Rectal smooth muscle tissue (tissue), 1 donor: ENCODE results near the gene HSF5.

ENCODE experiments used
- H3K27ac ChIP-seq: one replicate; pipeline ENCODE4 v1.7.0; 2013; ENCODE audit warnings: low read depth, low read length, inconsistent platforms
- H3K27me3 ChIP-seq: one replicate; pipeline ENCODE4 v1.7.0; 2013; ENCODE audit warnings: low read length; ENCODE audit not compliant: control insufficient read depth, insufficient read depth
- H3K36me3 ChIP-seq: one replicate; pipeline ENCODE4 v1.7.0; 2013; ENCODE audit warnings: low read length; ENCODE audit not compliant: control insufficient read depth, insufficient read depth
- H3K4me1 ChIP-seq: one replicate; pipeline ENCODE4 v1.7.0; 2013; ENCODE audit warnings: low read length; ENCODE audit not compliant: control insufficient read depth, insufficient read depth
- H3K4me3 ChIP-seq: one replicate; pipeline ENCODE4 v1.7.0; 2013; ENCODE audit warnings: low read length
- H3K9ac ChIP-seq: one replicate; pipeline ENCODE4 v1.7.0; 2013; ENCODE audit warnings: low read length

The HSF5 gene

GRCh38 chr17:58447039-58447975, 40.9 kb downstream of the HSF5 start:
- no peak overlapping the region for H3K27ac ChIP-seq
- H3K27me3 ChIP-seq = no peaks in the 10 kb centered on the region
- H3K4me1 ChIP-seq = no peaks in the 10 kb centered on the region
- H3K4me3 ChIP-seq = no peak overlapping the region
- H3K9ac ChIP-seq = no peak overlapping the region
- no peaks in the 10 kb centered on the region for H3K36me3 ChIP-seq

- H3K27me3 ChIP-seq = no peaks in the 10 kb centered on the region
- H3K4me1 ChIP-seq = no peaks in the 10 kb centered on the region
- H3K4me3 ChIP-seq = no peak overlapping the region
- no peak overlapping the region for H3K9ac ChIP-seq
- H3K27ac ChIP-seq = no peak overlapping the region
- H3K36me3 ChIP-seq = no peaks in the 10 kb centered on the region
These were observed 42.1 kb downstream of the HSF5 start for GRCh38 chr17:58446086-58446485.

- no peak overlapping the region for H3K27ac ChIP-seq
- H3K4me1 ChIP-seq = no peaks in the 10 kb centered on the region
- H3K36me3 ChIP-seq = no peaks in the 10 kb centered on the region
- H3K9ac ChIP-seq = no peak overlapping the region
- no peaks in the 10 kb centered on the region for H3K27me3 ChIP-seq
- no peak overlapping the region for H3K4me3 ChIP-seq
These were observed 51.4 kb downstream of the HSF5 start for GRCh38 chr17:58436805-58437239.

GRCh38 chr17:58436245-58436644, 52.0 kb downstream of the HSF5 start:
- H3K27me3 ChIP-seq = no peaks in the 10 kb centered on the region
- H3K4me3 ChIP-seq = no peak overlapping the region
- no peak overlapping the region for H3K9ac ChIP-seq
- H3K4me1 ChIP-seq = no peaks in the 10 kb centered on the region
- H3K36me3 ChIP-seq = no peaks in the 10 kb centered on the region
- H3K27ac ChIP-seq = no peak overlapping the region

DNA sequence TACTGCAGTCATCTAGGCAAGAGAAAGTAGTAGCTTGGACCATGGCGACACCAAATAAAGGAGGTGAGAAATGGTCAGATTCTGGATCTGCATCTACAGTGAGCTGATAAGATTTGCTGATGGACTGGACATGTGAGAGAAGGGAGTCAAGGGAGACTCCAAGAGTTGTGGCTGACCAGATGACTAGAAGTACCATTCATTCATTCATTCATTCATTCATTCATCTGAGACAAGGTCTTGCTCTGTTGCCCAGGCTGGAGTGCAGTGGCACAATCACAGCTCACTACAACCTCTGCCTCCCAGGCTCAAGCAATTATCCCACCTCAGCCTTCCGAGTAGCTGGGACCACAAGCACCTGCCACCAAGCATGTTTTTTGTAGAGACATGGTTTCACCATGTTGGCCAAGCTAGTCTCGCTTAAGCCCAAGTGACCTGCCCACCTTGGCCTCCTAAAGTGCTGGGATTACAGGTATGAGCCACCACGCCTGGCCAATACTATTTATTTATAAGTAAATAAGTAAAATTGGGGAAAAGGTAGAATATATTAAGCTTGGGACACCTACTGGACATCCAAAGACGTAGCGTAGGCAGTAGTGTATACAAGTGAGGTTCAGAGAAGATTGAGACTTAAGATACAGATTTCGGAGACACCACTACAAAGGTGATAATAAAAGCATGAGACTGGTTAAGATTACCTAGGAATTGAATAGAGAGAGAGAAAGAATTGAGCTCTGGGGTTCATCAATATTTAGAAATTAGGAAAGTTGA, 55.2 kb downstream of the HSF5 start:
- Histone ChIP-seq H3K27me3 (no peaks in the 10 kb centered on the region), H3K36me3 (no peaks in the 10 kb centered on the region), H3K4me3 (no peak overlapping the region)

GRCh38 chr17:58427807-58428206, 60.4 kb downstream of the HSF5 start:
- H3K36me3 ChIP-seq = no peaks in the 10 kb centered on the region
- no peak overlapping the region for H3K27ac ChIP-seq
- no peak overlapping the region for H3K9ac ChIP-seq
- no peaks in the 10 kb centered on the region for H3K4me1 ChIP-seq
- no peak overlapping the region for H3K4me3 ChIP-seq
- H3K27me3 ChIP-seq = no peaks in the 10 kb centered on the region

More for the DNA sequence above, 55.2 kb downstream of the HSF5 start:
- no peak overlapping the region for H3K9ac ChIP-seq
- H3K27ac ChIP-seq = no peak overlapping the region
- H3K4me1 ChIP-seq = no peaks in the 10 kb centered on the region

GRCh38 chr17:58421711-58422110, 66.5 kb downstream of the HSF5 start:
- H3K4me1 ChIP-seq = peaks cover 3% of the 10 kb centered on the region
- no peak overlapping the region for H3K27ac ChIP-seq
- no peak overlapping the region for H3K9ac ChIP-seq
- no peaks in the 10 kb centered on the region for H3K27me3 ChIP-seq
- H3K4me3 ChIP-seq = no peak overlapping the region
- no peaks in the 10 kb centered on the region for H3K36me3 ChIP-seq

DNA sequence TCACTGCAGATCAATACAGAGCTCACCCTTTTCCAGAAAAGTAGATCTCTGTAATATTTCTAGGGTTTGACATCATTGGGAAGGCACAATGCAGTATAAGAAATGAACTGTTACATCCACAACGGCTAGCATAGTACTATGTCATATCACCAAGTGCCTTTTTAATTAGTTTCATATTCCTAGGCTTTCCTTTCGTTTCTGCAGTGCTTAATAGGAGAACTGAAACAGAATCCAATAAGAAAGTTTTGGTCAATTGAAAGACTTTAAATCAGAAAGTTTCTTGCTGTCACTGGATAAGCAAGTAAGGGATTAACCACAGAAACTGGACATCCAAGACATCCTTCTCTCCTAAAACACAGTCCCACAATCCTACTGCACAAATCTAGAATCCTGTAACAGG, 67.4 kb downstream of the HSF5 start:
- no peak overlapping the region for H3K27ac ChIP-seq
- no peak overlapping the region for H3K4me3 ChIP-seq
- H3K9ac ChIP-seq = no peak overlapping the region
- H3K4me1 ChIP-seq = peaks cover 3% of the 10 kb centered on the region
- H3K27me3 ChIP-seq = no peaks in the 10 kb centered on the region
- H3K36me3 ChIP-seq = no peaks in the 10 kb centered on the region

DNA sequence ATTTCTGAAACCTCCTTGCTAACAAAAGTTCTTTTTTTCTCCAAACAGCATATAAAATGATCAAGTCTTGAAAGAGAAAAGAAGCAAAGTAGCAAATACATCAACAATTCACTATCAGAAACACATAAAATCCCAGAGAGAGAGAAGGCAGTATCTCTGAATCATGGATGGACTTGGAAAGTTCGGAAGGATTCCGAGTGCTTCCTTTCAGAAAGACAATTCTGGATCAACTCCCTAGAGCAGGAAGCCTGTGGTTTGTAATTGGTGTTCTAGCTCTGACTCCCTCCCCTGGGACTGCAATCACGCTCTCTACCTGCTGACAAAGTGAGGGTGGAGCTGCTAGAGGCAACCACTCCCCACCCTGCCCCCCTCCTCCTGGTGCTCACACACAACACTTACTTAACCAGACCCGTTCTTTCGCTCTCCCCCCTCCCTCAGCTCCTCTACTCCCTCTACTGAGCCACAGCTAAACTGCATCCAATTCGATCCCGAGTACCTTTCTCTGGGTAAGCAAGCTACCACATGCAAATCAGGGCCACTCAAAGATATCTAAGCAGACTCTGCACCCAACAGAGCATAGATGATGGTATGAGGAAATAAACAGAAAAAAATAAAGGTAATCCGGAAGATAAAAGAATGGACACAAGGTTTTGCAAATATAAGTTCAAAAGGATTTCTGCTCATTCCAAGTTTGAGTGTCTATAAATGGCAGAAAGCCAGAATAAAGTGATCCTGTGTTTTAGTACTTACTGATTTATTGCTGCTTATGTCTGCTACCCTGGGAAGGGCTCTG, 70.7 kb downstream of the HSF5 start, which contains the start of gene RNF43:
RNF43 (minus strand) TSS at position 235 of the 793 bp plus-strand sequence. CDS start 1,957 bp downstream, outside the sequence.
- peak within 1 kb of the TSS; percentile 53 for H3K9ac ChIP-seq
- peak within 1 kb of the TSS; percentile 49 for H3K27ac ChIP-seq
- peaks cover 3% of the 10 kb centered on the region for H3K4me1 ChIP-seq
- H3K36me3 ChIP-seq = no peaks in the 10 kb centered on the region
- H3K4me3 ChIP-seq = peak within 1 kb of the TSS; percentile 65
- H3K27me3 ChIP-seq = no peaks in the 10 kb centered on the region

- Histone ChIP-seq H3K27ac (peak overlapping the region; percentile 49), H3K27me3 (no peaks in the 10 kb centered on the region), H3K9ac (peak overlapping the region; percentile 53), H3K4me1 (peaks cover 3% of the 10 kb centered on the region), H3K36me3 (no peaks in the 10 kb centered on the region), H3K4me3 (peak overlapping the region; percentile 65)
These were observed 71.3 kb downstream of the HSF5 start for GRCh38 chr17:58416937-58417299.

DNA sequence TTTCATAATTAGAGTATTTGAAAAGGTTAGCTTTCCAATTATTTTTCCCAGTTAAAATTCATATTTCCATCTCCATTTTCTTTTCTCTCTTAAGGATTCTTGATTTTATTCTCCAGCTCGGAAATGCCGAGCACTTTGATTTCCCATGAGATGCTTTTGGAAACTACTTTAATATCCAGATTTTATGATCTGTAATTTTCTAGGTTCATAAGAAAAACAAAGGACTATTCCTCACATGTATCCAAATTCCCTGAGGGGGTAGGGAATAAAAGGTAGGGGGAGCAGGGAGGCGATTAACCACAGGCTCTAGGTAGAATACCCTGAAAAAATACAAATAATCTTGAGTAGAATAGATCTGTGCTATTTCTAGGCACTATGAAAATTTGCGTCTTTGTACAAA, 71.8 kb downstream of the HSF5 start:
- peaks cover 3% of the 10 kb centered on the region for H3K4me1 ChIP-seq
- H3K4me3 ChIP-seq = peak overlapping the region; percentile 65
- H3K27me3 ChIP-seq = no peaks in the 10 kb centered on the region
- H3K36me3 ChIP-seq = no peaks in the 10 kb centered on the region
- no peak overlapping the region for H3K27ac ChIP-seq
- H3K9ac ChIP-seq = peak overlapping the region; percentile 53
